ENCODE results near the gene TOGARAM2.
"Not testable (repeated sequence)": the region's sequence is repeated elsewhere in the genome, so short reads cannot be mapped to it uniquely, and the experiment has no call there.

The TOGARAM2 gene

DNA sequence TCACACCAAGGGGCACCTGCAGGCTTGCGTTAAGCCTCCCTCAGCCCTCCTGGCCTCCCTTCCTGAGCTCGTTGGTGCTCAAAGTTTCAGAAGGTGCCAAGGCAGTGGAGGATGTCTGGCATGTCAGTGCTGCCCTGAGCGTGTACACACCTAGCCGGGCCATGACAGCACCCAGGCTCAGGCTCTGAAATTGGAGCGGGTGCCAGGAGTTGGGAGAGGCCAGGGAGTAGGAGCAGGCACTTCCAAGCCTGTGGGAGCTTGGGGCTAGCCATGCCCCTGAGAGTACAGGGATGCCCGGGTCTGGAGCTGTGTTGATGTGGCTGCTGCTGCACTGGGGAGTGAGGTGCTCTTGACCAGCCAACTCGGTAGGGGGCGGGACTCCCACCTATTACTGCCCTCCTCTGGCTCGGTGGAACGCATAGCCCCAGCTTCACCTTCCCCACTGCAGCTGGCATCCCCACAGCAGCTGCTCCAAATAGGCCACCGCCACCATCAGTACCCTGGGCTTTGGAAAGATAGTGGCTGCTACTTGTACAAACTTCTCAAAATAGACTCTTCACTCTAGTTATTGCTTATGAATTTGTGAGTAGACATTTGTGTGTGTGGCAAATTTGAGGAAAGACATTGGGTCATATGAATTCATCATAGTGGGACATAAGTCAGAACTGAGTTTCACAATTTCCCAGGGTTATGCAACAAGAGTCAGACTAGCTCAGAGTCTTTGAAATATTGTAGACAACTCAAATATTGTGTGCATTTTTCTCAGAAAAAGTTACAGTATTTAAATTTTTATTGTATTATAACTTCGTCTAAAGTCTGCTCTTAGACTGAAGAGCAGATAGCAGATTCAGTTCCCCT is 100.0 kb downstream of the TOGARAM2 start:
- DNase-seq, result no peak

DNA sequence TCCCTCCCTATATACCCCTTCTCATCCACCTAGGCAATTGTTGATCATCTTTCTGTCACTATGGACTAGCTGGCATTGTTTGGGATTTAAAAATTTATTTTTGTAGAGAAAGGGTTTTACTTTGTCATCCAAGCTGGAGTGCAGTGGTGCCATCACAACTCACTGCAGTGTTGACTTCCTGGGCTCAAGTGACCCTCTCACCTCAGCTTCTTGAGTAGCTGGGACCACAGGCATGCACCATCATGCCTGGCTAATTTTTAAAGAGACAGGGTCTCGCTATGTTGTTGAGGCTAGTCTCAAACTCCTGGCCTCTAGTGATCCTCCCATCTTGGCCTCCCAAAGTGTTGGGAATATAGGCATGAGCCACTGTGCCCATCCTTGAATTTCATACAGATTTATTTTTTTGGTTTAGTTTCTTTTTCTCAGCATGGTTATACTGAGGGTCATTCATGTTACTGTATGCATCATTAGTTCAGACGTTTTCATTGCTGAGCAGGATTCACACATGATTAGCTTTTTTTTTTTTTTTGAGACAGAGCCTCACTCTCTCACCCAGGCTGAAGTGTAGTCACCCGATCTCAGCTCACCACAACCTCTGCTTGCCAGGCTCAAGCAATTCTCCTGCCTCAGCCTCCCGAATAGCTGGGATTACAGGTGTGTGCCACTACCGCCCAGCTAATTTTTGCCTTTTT is 101.9 kb downstream of the TOGARAM2 start:
- no peak for DNase-seq

DNA sequence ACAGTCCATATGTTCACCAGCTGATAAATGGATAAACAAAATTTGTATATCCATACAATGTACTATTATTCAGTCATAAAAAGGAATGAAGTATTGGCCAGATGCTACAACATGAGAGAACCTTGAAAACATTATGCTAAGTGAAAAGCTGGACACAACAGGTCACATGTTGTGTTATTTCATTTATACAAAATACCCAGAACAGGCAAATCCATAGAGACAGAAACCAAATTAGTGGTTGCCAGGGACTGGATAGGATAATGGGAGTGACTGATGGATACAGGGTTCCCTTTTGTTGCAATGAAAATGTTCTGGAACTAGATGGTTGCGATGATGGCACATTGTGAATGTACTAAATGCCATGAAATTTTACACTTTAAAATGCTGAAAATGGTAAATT is 103.5 kb downstream of the TOGARAM2 start:
- DNase-seq, result no peak

DNA sequence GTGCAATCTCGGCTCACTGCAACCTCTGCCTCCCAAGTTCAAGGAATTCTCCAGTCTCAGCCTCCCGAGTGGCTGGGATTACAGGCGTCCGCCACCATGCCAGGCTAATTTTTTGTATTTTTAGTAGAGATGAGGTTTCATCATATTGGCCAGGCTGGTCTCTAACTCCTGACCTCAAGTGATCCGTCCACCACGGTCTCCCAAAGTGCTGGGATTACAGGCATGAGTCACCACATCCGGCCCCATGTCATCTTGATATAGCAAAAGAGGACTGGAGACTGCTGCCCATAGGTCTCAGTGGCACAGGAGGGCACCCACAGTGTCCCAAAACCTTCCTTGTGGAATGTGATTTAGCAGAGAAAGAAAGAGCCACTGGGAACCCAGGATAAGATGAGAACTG is 109.2 kb downstream of the TOGARAM2 start:
- not testable (repeated sequence) for DNase-seq

DNA sequence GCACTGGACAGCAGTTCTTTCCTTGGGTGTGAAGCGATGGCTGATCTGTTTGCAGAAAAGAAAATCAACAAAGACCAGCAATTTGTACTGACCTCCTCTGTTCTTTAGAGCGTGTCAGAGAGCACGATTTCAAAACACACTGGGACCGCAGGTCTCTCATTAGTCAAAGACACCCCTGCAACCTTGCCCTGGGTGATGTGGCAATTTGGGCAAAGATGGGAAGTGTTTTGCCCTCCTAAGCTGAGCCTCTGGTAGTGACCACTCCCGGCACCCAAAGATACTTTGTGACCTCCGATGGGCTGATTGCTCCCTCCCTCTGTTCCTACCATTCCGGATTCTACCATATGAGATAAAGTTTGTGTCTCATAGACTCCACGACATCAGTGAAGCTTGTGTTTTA is 115.9 kb downstream of the TOGARAM2 start:
- no peak for DNase-seq

DNA sequence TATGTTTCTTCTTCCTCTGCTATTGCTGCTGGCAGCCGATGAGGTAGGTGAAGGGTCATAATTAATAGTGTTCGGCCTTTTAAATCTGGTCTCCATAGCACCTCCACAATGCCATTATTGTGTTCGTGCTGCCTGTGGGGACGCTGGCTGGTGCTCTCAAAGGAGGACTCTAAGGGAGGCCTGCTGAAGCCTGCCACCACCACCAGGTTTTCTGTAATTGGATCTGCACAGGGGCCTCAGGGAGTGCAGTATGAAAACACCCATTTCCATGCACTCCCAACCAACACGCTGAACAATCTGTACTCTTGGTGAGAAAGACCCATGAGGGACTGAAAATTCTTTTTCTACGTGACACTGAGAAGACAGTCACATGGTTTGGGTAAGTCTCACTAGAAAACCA is 116.5 kb downstream of the TOGARAM2 start:
- DNase-seq, result no peak

DNA sequence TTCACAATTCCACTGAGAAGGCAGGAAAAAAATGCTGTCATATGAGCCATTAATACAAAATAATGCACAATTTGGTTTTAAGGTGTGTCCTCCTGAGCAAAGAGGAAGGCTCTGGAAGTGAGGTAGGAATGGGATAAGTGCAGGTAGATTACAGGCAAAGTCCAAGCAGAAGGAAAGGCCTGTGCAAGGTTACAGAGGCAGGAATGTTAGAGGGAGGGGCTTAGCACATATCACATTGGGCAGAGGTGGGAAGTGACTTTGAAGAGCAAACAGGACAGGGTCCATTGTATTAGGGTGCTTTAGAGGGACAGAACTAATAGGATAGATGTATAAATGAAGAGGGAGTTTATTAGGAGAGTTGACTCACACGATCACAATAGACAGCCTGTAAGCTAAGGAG is 119.5 kb downstream of the TOGARAM2 start:
- no peak for DNase-seq

All from activated naive CD4-positive, alpha-beta T cell treated with anti-CD3 and anti-CD28 coated beads, Interleukin-2, amount 50 U/mL, for 16 hours (primary cell).